HG03066 (cell line): Measurements from ENCODE around the gene DSC3.
"Not testable (repeated sequence)": the region's sequence is repeated elsewhere in the genome, so short reads cannot be mapped to it uniquely, and the experiment has no call there.

ENCODE experiments used
- ATAC-seq: cut with Tn5 transposase; IDR thresholded peaks from one replicate; pipeline ENCODE4 v1.9.1; 2021; ENCODE audit warnings: low read depth; ENCODE audit not compliant: unreplicated experiment

The DSC3 gene

DNA sequence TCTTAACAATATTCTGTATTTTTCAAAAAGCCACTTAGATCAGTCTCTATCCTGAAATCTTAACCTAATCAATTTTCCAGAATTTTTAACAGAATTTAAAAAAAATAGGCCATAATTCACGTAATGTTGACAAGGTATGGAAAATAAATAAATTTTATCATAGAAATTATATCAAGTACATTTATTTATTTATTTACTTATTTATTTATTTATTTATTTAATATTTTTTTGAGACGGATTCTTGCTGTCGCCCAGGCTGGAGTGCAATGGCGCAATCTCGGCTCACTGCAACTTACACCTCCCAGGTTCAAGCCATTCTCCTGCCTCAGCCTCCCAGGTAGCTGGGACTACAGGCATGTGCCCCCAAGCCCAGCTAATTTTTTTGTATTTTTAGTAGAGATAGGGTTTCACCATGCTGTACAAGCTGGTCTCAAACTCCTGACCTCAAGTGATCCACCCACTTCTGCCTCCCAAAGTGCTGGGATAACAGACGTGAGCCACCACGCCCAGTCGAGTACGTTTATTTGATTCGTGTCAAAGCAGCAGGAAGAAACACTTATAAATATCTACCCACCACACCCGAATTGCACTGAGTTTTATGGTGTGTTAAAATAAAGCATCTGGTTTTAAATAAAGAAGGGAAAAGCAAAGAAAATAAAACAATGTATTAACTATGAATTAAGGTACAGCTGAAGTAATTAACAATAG is 60.1 kb downstream of the DSC3 start:
- ATAC-seq: no peak

DNA sequence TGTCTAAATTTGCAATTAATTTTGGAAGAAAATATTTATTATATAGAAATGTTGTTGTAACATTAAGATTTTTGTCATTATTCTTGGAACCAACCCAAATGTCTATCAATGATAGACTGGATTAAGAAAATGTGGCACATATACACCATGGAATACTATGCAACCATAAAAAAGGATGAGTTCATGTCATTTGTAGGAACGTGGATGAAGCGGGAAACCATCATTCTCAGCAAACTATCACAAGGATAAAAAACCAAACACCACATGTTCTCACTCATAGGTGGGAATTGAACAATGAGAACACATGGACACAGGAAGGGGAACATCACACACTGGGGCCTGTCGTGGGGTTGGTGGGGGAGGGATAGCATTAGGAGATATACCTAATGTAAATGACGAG is 64.5 kb downstream of the DSC3 start:
- ATAC-seq: not testable (repeated sequence)

DNA sequence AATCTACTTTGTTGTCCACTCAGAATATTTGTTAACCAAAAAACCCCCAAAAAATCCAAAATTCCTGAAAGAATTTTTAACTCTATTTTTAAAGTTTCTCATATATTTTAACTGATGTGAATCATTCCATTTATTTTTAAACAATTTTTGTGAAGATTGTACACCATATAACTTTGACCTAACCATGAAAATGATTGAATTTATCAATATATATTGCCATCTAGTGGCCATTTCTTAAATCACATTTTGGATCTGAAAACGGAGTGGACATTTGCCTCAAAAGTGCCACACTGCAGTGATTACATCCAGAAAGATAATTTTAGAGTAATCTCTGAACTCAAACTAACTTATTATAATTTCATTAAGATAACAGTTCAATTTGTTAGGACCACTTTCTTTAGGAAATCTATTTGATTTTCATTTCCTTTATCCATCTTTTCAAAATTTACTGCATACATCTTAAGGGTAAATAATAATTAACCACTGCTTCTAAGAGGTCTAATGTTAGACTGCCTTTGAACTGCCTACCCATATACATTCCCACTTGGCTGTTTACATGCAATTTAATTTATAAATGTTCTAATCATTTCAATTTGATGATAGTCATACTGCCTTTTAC is 71.1 kb downstream of the DSC3 start:
- no peak for ATAC-seq

DNA sequence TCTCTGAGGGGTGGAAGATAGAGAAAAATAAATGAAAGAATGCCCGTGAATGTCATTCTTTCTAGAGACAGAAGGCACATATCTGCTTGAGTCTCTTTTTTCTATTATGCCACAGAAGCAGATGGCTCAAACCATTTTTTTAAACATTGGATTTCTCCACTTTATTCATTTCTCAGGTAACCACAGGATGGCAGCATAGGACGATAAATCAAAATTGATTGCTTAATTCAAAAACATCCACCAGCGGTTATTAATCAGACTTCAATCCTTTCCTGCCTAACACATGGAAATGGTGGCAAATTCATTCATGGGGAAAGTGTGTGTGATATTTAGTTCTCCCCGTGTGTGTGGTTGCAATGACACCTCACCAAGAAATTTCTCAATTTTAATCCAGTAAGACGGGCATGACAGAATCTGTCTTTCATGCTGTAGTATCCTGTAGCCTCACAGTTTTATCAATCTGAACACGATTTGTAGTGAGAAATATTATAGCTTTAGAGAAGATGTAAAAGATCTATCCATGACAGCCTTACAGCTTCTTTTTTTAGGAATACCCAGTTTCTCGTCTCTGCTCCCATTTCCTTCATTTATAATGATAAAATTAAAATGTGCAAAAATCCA is 72.2 kb downstream of the DSC3 start:
- ATAC-seq: no peak

DNA sequence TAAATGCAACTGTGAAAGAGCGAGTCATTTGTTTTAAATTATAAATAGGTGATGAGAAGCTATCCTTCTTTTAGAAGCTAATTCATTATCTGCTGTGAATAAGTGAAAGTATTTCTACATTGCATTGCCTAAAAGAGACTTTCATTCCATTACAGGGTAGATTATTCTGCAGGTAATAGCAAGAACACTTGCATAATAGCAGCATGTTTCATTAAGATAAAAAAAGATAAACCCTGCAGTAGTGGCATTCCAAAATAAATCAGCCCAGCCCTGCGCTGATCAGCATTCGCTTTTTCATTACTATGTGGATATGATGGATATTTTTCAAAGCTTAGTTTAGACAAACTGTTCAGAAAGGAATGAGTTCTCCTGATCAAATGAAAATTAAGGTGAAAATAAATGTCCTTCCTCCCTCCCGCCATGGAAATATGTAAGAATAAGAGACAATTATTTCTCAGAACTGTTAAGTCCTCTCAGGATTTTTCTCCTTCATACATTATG is 72.8 kb downstream of the DSC3 start:
- no peak for ATAC-seq

DNA sequence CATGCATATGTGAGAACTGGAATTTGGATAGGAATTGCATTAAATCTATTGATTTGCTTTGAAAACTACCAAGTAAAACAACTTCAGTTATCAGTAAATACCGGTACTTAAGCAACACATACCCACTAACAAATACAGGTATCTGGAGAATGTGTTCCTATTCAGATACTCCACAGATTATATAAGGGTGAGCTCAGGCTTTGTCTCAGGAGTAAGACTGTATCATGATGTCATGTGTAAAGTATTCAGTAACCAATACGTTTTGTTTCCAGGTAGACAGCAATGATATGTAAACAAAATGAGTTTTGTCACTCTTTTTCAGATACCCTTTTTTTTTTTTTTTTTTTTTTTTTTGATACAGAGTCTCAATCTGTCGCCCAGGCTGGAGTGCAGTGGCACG is 74.8 kb downstream of the DSC3 start:
- no peak for ATAC-seq

DNA sequence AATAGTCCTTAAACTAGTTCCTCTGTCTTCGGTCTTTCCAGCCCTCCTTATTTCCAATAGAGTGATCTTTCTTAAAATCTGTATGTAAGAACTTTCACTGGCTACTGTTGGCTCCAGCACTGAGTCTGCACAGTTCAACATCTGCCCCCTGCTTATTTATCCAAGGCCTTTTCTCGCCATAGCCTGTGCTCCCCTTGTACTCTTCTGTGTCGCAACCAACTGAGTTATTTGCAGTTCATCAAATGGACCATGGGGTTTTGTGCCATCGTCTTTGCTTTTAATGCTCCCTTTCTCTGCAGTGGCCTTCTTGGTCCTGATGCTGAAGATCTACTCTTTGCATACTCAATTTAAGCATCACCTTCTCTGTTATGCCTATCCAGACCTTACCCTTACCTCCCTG is 77.3 kb downstream of the DSC3 start:
- ATAC-seq: no peak

DNA sequence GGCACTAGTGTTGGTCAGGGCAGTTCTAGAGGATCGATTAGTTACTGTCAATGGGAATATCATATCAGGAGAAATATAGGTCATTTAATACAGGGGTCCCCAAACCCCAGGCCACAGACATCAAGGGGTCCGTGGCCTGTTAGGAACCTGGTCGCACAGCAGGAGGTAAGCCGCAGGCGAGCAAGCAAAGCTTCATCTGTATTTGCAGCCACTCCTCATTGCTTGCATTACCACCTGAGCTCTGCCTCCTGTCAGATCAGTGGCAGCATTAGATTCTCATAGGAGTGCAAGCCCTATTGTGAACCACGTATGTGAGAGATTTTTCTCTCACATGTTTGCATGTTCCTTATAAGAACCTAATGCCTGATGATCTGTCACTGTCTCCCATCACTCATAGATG is 81.9 kb downstream of the DSC3 start:
- no peak for ATAC-seq

DNA sequence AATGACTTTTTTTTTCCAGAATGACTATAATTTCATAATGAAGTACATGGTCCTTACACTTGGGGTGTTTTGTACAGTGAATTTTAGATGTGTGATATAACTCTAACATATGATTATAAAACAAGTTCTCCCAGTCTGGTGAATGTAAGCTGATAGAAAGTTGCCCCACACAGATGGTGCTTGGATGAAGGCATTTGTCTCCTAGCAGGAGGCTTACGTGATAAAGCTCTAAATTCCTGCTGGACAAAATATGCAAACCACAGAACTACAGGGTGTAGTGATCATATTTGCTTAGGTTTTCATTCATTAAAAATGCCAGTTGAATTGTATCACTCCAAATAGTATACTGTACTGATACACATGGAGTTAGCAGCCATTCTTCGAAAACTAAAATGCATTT is 85.5 kb downstream of the DSC3 start:
- no peak for ATAC-seq

DNA sequence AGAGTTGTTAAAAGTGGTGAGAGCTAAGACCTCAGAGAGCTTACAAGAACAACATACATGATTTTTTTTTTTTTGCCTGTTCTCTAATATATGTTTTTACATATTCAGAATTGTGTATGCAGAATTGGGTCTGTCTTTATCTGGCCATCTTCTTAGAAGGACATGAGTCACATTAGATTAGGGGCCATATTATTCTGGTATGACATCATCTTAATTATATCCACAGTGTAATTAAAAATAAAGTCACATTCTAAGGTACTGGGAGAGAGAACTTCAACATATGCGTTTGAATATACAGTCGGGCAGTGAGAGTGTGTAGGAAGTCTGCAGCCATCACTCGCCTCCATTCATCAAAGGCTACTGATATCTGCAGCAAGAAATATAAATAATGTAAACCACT is 88.3 kb downstream of the DSC3 start:
- ATAC-seq: no peak

DNA sequence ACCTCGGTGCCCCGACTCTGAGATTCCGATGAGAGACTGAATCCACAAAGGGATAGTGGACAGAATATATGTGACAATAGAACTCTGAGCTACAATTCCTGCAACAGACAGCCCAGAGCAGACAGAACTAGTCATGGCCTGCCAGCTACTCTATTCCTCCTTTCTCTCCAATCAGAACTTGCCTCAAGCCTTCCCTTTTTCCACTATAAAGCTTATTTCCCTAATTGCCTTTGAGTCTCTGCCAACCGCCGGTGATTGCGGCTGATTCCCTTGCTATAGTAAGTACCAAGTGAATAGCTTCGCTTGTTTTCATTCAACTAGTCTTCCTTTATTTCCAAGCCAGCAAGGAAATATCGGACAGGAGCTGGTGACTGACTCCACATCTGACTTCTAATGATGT is 96.8 kb downstream of the DSC3 start:
- no peak for ATAC-seq

DNA sequence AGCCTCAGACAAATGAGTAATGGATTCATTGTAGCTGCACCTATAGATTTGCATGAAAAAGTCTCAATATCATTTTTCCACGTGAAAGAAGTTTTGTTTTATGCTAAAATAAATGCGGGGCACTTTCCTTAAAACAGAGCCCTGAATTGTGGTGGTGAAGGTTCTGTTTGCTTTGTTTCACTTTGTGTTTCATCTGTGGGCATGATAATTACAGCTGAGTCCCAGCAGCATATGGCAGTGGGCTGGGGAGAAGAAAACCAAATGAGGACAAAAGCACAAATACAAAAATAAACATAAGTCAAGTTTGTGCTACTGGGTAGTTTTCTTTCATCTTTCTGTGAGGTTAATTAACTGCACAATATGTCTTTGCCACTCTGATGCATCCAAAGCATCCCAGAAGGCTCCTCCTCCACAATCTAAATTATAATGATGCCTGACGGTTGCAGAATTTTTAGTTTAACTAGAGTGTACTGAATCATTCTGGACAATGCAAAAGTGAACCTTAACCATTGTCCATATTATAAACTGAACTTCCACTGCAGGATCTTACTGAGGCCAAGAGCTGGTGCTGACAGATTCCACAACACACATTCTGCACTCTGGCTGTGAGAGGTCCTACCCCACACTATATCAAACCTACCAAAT is 97.6 kb downstream of the DSC3 start:
- ATAC-seq: no peak

DNA sequence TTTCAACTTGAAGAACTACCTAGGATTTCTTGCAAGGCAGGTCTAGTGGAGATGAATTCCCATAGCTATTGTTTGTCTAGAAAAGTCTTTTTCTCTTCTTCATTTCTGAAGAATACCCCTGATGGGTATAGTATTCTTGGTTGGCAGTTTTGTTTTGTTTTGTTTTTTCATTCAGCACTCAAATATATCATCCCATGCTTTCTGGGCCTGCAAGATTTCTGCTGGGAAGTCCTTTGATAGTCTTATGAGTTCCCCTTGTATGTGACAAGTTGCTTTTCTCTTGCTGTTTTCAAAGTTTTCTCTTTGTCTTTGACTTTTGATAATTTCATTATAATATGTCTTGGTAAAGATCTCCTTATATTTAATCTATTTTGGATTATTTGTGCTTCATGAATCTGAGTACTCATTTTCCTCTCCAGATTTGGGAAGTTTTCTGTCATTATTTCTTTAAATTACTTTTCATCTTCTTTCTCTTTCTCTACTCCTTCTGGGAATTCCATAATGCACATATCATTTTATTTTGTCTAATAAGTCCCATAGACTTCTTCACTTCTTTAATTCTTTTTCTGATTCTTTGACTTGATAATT is 101.5 kb downstream of the DSC3 start:
- ATAC-seq: no peak
